DMS114 treated with DMSO at 0.1 percent for 48 hours (cell line): ENCODE measurements around the gene CDC42EP4.
"Not testable (repeated sequence)": the region's sequence is repeated elsewhere in the genome, so short reads cannot be mapped to it uniquely, and the experiment has no call there.

Experiments used
- DNase-seq: peaks from one replicate; lab custom pipeline; 2025; ENCODE audit not compliant: unreplicated experiment; lab: John Stamatoyannopoulos, UW

CDC42EP4 gene

GRCh38 chr17:73283250-73283649 lies 28.6 kb downstream of the CDC42EP4 start:
- DNase-seq = no peak

GRCh38 chr17:73282629-73283028 lies 29.2 kb downstream of the CDC42EP4 start:
- no peak for DNase-seq

GRCh38 chr17:73281928-73282327 lies 29.9 kb downstream of the CDC42EP4 start:
- no peak for DNase-seq

- no peak for DNase-seq
Measured at GRCh38 chr17:73280191-73280590, 31.6 kb downstream of the CDC42EP4 start.

- no peak for DNase-seq
Measured at GRCh38 chr17:73279704-73280103, 32.1 kb downstream of the CDC42EP4 start.

GRCh38 chr17:73278465-73279453 lies 33.0 kb downstream of the CDC42EP4 start:
- no peak for DNase-seq

- no peak for DNase-seq
Measured at GRCh38 chr17:73278049-73278464, 33.7 kb downstream of the CDC42EP4 start.

GRCh38 chr17:73274490-73274889 lies 37.3 kb downstream of the CDC42EP4 start:
- no peak for DNase-seq

GRCh38 chr17:73272906-73273218 lies 38.9 kb downstream of the CDC42EP4 start:
- DNase-seq = no peak

- DNase-seq = no peak
Measured at GRCh38 chr17:73271072-73271471, 40.7 kb downstream of the CDC42EP4 start.

- no peak for DNase-seq
Measured at GRCh38 chr17:73269791-73270190, 42.0 kb downstream of the CDC42EP4 start.

- DNase-seq = no peak
Measured at GRCh38 chr17:73269329-73269615, 42.5 kb downstream of the CDC42EP4 start.

- DNase-seq = no peak
Measured at GRCh38 chr17:73268582-73269328, 43.0 kb downstream of the CDC42EP4 start.

- no peak for DNase-seq
Measured at GRCh38 chr17:73267648-73268537, 43.9 kb downstream of the CDC42EP4 start.

GRCh38 chr17:73266796-73267195 lies 45.0 kb downstream of the CDC42EP4 start:
- DNase-seq = no peak

GRCh38 chr17:73265646-73266640 lies 45.9 kb downstream of the CDC42EP4 start:
- DNase-seq = no peak

GRCh38 chr17:73264448-73264847 lies 47.4 kb downstream of the CDC42EP4 start:
- DNase-seq = not testable (repeated sequence)

GRCh38 chr17:73262676-73263642 lies 48.8 kb downstream of the CDC42EP4 start:
- no peak for DNase-seq
